Uterus (tissue), 4 donors: Measurements from ENCODE around the gene INTU. TPM values are rescaled to one million over a fixed set of nuclear protein-coding genes. Genes with fewer than 3 reads are reported as not detected.

Experiments used
- DNase-seq, 2 donors: peaks; one replicate each; pipeline ENCODE4 v3.0.0-alpha.2; 2019 to 2020
- H3K27ac ChIP-seq, 2 donors: fragments of 200-600 bp; sonication (generic); 1 replicate in 1 of 2; 2 replicates in 1 of 2; pipeline ENCODE4 v1.5.1; 2016 to 2018
- H3K27me3 ChIP-seq, 2 donors: fragments of 200-600 bp; sonication (generic); one replicate each; pipeline ENCODE4 v1.5.1; 2018 to 2019; ENCODE audit warnings: control low read depth in 1 of 2
- H3K36me3 ChIP-seq, 2 donors: fragments of 200-600 bp; sonication (generic); one replicate each; pipeline ENCODE4 v1.5.1; 2019; ENCODE audit warnings: control low read depth in 1 of 2
- H3K4me1 ChIP-seq, 2 donors: fragments of 200-600 bp; sonication (generic); one replicate each; pipeline ENCODE4 v1.5.1; 2018 to 2019; ENCODE audit warnings: control low read depth in 1 of 2
- H3K4me3 ChIP-seq, 2 donors: fragments of 200-600 bp; sonication (generic); 1 replicate in 1 of 2; 2 replicates in 1 of 2; pipeline ENCODE4 v1.5.1; 2018 to 2019; ENCODE audit warnings: mild to moderate bottlenecking in 1 of 2
- H3K9me3 ChIP-seq, 2 donors: fragments of 200-600 bp; sonication (generic); one replicate each; pipeline ENCODE4 v1.5.1; 2019; ENCODE audit warnings: control low read depth in 1 of 2
- POLR2A ChIP-seq, 2 donors: fragments of 450-650 bp; IDR thresholded peaks; one replicate each; pipeline ENCODE4 v1.6.1; 2016; ENCODE audit warnings: antibody characterized with exemption in 2 of 2, mild to moderate bottlenecking in 1 of 2, moderate library complexity in 1 of 2
- intact Hi-C: fragments of 100-400 bp; cut with DNase I; formaldehyde crosslinking; loops from one replicate; pipeline ENCODE4 v1.15.1; 2023; ENCODE audit warnings: low total_unique reads
- total RNA-seq, 4 donors: library from RNA; depleted of rRNA in 3 of 4; stranded (reverse); fragments of >200 nt in 3 of 4; gene quantifications; one replicate each; pipeline versions ENCODE4 v1.1.0 to v1.2.4, GENCODE V29; 2014 to 2023
- TF ChIP-seq, protein P1 (sequence below), 4 experiments: fragments of 200-600 bp in 2 of 4; fragments of 450-650 bp in 2 of 4; sonication (generic) in 2 of 4; IDR thresholded peaks; one replicate each; pipeline ENCODE4 v1.5.1; 2016 to 2019; ENCODE audit warnings: antibody characterized with exemption in 4 of 4, mild to moderate bottlenecking in 2 of 4, moderate library complexity in 1 of 4
- donor health status: DM: yes; HTN: yes; CAD: no.

INTU gene
- total RNA-seq, 4 donors from 2014 or later, result 5.3 to 31.5 (median 11.4) TPM

GRCh38 chr4:127756906-127757305, 124.1 kb downstream of the INTU start:
- no peak for TF ChIP-seq POLR2A (IDR thresholded peaks at IDR 0.05)
- TF ChIP-seq, protein P1, sequence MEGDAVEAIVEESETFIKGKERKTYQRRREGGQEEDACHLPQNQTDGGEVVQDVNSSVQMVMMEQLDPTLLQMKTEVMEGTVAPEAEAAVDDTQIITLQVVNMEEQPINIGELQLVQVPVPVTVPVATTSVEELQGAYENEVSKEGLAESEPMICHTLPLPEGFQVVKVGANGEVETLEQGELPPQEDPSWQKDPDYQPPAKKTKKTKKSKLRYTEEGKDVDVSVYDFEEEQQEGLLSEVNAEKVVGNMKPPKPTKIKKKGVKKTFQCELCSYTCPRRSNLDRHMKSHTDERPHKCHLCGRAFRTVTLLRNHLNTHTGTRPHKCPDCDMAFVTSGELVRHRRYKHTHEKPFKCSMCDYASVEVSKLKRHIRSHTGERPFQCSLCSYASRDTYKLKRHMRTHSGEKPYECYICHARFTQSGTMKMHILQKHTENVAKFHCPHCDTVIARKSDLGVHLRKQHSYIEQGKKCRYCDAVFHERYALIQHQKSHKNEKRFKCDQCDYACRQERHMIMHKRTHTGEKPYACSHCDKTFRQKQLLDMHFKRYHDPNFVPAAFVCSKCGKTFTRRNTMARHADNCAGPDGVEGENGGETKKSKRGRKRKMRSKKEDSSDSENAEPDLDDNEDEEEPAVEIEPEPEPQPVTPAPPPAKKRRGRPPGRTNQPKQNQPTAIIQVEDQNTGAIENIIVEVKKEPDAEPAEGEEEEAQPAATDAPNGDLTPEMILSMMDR (IDR thresholded peaks at IDR 0.05), result no peak
- Histone ChIP-seq H3K4me3 (no peak overlapping the region), H3K27me3 (no peaks in the 10 kb centered on the region), H3K27ac (no peak overlapping the region), H3K9me3 (no peaks in the 10 kb centered on the region), H3K36me3 (no peaks in the 10 kb centered on the region), H3K4me1 (no peaks in the 10 kb centered on the region)
- intact Hi-C loops, result no loop called here
- DNase-seq, result no peak

DNA sequence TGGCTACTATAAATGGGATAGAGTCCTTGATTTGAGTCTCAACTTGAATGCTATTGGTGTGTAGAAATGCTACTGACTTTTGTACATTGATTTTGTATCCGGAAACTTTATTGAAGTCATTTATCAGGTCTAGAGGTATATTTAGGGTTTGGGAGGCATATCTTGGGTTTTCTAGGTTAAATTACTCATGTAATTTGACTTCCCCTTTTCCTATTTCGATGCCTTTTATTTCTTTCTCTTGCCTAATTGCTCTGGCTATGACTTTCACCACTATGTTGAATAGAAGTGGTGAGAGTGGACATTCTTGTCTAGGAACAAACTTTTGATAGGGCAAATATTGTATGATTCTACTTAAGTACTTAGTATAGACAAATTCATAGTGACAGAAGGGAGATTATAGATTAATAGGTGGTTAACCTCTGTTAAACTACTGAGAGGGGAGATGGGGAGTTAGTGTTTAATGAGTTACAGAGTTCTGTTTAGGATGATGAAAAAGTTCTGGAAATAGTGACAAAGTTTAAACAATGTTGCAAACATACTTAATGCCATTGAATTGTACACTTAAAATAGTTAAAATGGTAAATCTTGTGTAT, 126.6 kb downstream of the INTU start:
- Histone ChIP-seq H3K9me3 (no peaks in the 10 kb centered on the region), H3K36me3 (no peaks in the 10 kb centered on the region), H3K4me3 (no peak overlapping the region), H3K27ac (no peak overlapping the region), H3K4me1 (no peaks in the 10 kb centered on the region), H3K27me3 (no peaks in the 10 kb centered on the region)
- no peak for TF ChIP-seq POLR2A (IDR thresholded peaks at IDR 0.05)
- TF ChIP-seq, protein P1 (IDR thresholded peaks at IDR 0.05), result no peak
- intact Hi-C loops, result no loop called here
- no peak for DNase-seq

DNA sequence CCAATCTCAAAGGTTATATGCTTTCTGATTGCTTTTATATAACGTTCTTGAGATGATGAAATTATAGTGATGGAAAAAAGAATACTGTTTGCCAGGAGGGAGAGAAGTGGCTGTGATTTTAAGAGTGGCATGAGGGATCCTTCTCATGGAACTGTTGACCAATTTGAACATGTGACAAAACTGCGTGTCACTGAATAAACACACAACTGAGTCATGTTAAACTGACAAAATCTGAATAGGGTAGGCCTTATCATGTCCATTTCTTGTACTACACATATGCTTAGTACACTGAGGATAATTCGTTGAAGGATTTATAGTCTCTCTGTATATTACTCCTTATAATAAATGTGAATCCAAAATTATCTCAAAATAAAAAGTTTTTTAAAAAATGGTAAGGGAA, 127.1 kb downstream of the INTU start:
- no peak for TF ChIP-seq POLR2A (IDR thresholded peaks at IDR 0.05)
- TF ChIP-seq, protein P1 (IDR thresholded peaks at IDR 0.05), result no peak
- no peak for DNase-seq
- Histone ChIP-seq H3K9me3 (no peaks in the 10 kb centered on the region), H3K36me3 (no peaks in the 10 kb centered on the region), H3K4me3 (no peak overlapping the region), H3K27me3 (no peaks in the 10 kb centered on the region), H3K4me1 (no peaks in the 10 kb centered on the region), H3K27ac (no peak overlapping the region)
- intact Hi-C loops, result no loop called here

GRCh38 chr4:127771535-127772275, 138.9 kb downstream of the INTU start:
- Histone ChIP-seq H3K9me3 (no peaks in the 10 kb centered on the region), H3K4me1 (no peaks in the 10 kb centered on the region), H3K36me3 (no peaks in the 10 kb centered on the region), H3K27ac (no peak overlapping the region), H3K27me3 (no peaks in the 10 kb centered on the region), H3K4me3 (no peak overlapping the region)
- TF ChIP-seq, protein P1 (IDR thresholded peaks at IDR 0.05), result no peak
- no peak for TF ChIP-seq POLR2A (IDR thresholded peaks at IDR 0.05)
- intact Hi-C loops, result no loop called here
- DNase-seq, result no peak
